GM23248 (cell line): Measurements from ENCODE around the gene SEC23IP. TPM values are rescaled to one million over a fixed set of nuclear protein-coding genes. Genes with fewer than 3 reads are reported as not detected.

Source experiments
- DNase-seq: peaks from one replicate; pipeline ENCODE4 v3.0.0-alpha.2; 2015
- H2AFZ ChIP-seq: fragments of 200-600 bp; sonication (generic); 2 replicates; pipeline ENCODE4 v1.6.1; 2016; ENCODE audit warnings: antibody characterized with exemption
- H3F3A ChIP-seq: fragments of 200-600 bp; sonication (generic); 2 replicates; pipeline ENCODE4 v1.6.1; 2016; ENCODE audit warnings: mild to moderate bottlenecking, antibody characterized with exemption, mixed run types; ENCODE audit not compliant: insufficient read depth
- H3K27ac ChIP-seq: fragments of 200-600 bp; sonication (generic); 2 replicates; pipeline ENCODE4 v1.5.1; 2016; ENCODE audit warnings: mild to moderate bottlenecking
- H3K27me3 ChIP-seq: fragments of 200-600 bp; sonication (generic); replicated peaks from 2 replicates; pipeline ENCODE4 v1.6.1; 2016; ENCODE audit warnings: mild to moderate bottlenecking; ENCODE audit not compliant: insufficient read depth
- H3K36me3 ChIP-seq: fragments of 200-600 bp; sonication (generic); 2 replicates; pipeline ENCODE4 v1.6.1; 2016; ENCODE audit warnings: low read depth, mild to moderate bottlenecking
- H3K4me1 ChIP-seq: fragments of 200-600 bp; sonication (generic); 2 replicates; pipeline ENCODE4 v1.6.1; 2016; ENCODE audit warnings: mild to moderate bottlenecking; ENCODE audit not compliant: insufficient read depth
- H3K4me2 ChIP-seq: fragments of 200-600 bp; sonication (generic); one replicate; pipeline ENCODE4 v1.6.1; 2016; ENCODE audit warnings: mild to moderate bottlenecking; ENCODE audit not compliant: unreplicated experiment
- H3K4me3 ChIP-seq: fragments of 200-600 bp; sonication (generic); 2 replicates; pipeline ENCODE4 v1.5.1; 2016; ENCODE audit warnings: mild to moderate bottlenecking
- H3K79me2 ChIP-seq: fragments of 200-600 bp; sonication (generic); 2 replicates; pipeline ENCODE4 v1.6.1; 2016; ENCODE audit warnings: mild to moderate bottlenecking; ENCODE audit not compliant: insufficient read depth
- H3K9ac ChIP-seq: fragments of 200-600 bp; sonication (generic); 2 replicates; pipeline ENCODE4 v1.6.1; 2016; ENCODE audit warnings: mild to moderate bottlenecking
- H3K9me2 ChIP-seq: fragments of 200-600 bp; sonication (generic); 2 replicates; pipeline ENCODE4 v1.6.1; 2016; ENCODE audit warnings: mixed run types, mild to moderate bottlenecking, moderate library complexity; ENCODE audit not compliant: insufficient read depth
- H3K9me3 ChIP-seq: fragments of 200-600 bp; sonication (generic); one replicate; pipeline ENCODE4 v1.6.1; 2017; ENCODE audit warnings: low read depth
- H4K20me1 ChIP-seq: fragments of 200-600 bp; sonication (generic); 2 replicates; pipeline ENCODE4 v1.6.0; 2016; ENCODE audit not compliant: insufficient read depth
- EZH2 ChIP-seq: fragments of 200-600 bp; sonication (generic); IDR thresholded peaks from 2 replicates; pipeline ENCODE4 v1.6.1; 2018; ENCODE audit warnings: antibody characterized with exemption, mild to moderate bottlenecking; ENCODE audit not compliant: insufficient read depth, poor library complexity, severe bottlenecking
- EZH2phosphoT487 ChIP-seq: fragments of 200-600 bp; sonication (generic); IDR thresholded peaks from 2 replicates; pipeline ENCODE4 v1.6.1; 2018; ENCODE audit warnings: antibody characterized with exemption, moderate library complexity, mild to moderate bottlenecking, low read depth; ENCODE audit not compliant: insufficient read depth
- WGBS, 2 experiments: methylation state at CpG; one replicate each; pipeline ENCODE4 v1.1.6; 2015 to 2017; ENCODE audit warnings: low lambda C conversion rate in 2 of 2, low coverage in 1 of 2; ENCODE audit errors: missing lambda C conversion rate in 2 of 2; 5-methylcytosine and 5-hydroxymethylcytosine counted together
- in situ Hi-C: fragments of 300-500 bp; cut with MboI; formaldehyde crosslinking; loops from 2 replicates; pipeline ENCODE4 v1.15.0; 2020
- polyA plus RNA-seq: library from polyadenylated mRNA; unstranded; fragments of >200 nt; fragmentation: Nextera tagmentation; extraction: Ambion mirVana; gene quantifications from 2 replicates; pipeline ENCODE4 v1.2.1, GENCODE V29; 2016
- total RNA-seq: library from RNA; depleted of rRNA; stranded (reverse); fragments of >200 nt; shearing (Covaris generic); gene quantifications from 2 replicates; pipeline ENCODE4 v1.2.3, GENCODE V29; 2014

Gene SEC23IP
- total and polyA plus RNA-seq, 2 experiments from 2014 or later: 23.6 to 55.0 TPM

DNA sequence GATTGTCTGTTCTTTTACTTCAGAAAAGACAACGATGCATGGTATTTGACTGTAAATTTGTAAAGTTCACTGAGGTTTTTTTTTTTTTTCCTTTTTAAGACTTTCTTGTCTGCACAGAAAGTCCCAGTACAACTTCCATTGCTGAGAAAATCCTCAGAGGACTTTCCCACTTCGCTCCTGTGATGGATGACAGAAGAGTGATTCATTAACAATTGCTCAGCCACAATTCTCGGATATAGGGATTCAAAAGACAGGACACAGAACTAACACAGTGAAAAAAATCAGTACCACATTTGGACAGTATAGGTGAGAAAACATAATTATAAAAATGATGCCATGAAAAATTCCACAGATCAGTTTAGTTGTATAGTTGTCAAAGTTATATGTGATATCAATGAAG, 48.0 kb downstream of the SEC23IP start:
- in situ Hi-C loops: no loop called here
- Histone ChIP-seq H3K4me1 (no peaks in the 10 kb centered on the region), H3K9ac (no peak overlapping the region), H4K20me1 (no peaks in the 10 kb centered on the region), H3K27ac (no peak overlapping the region), H3K4me2 (no peak overlapping the region), H3K9me3 (no peaks in the 10 kb centered on the region), H3K27me3 (no peaks in the 10 kb centered on the region), H3F3A (no peaks in the 10 kb centered on the region), H3K4me3 (no peak overlapping the region), H3K79me2 (peaks cover 4% of the 10 kb centered on the region; the same call in 1 of the 2 replicates), H2AFZ (no peak overlapping the region), H3K36me3 (peaks cover 36% of the 10 kb centered on the region), H3K9me2 (no peaks in the 10 kb centered on the region)
- 52 to 58% methylated on average over 3 of the region's 3 CpGs for WGBS, 2 experiments
- DNase-seq: peak; percentile 23
- no peak for TF ChIP-seq EZH2
- no peak for TF ChIP-seq EZH2phosphoT487

DNA sequence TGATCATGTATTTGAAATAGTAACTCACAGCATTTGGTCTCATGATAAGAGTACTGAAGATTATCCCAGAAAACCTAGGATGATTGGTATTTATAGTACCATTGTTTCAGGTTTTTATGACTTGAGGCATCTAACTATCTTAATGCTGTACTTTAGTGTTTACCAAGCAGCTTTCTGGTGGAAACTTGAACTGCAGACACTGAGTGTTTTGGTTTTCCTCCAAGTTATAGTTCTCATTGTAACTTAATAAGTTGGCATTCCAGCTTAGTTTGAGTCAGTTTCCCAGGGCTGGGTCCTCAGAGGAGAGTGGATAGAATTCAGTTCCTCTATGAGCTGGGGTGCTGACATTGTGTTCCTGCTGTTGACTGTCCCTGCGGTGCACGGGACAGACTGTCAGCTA, 50.4 kb downstream of the SEC23IP start:
- Histone ChIP-seq H3K4me3 (no peak overlapping the region), H3K9ac (no peak overlapping the region), H2AFZ (no peak overlapping the region), H3K9me3 (no peaks in the 10 kb centered on the region), H3K36me3 (peaks cover 26% of the 10 kb centered on the region), H4K20me1 (no peaks in the 10 kb centered on the region), H3K79me2 (0 out of 2 replicates have a peak, but pooled peaks cover under 1% of the 10 kb centered on the region), H3K27ac (no peak overlapping the region), H3K4me1 (no peaks in the 10 kb centered on the region), H3F3A (no peaks in the 10 kb centered on the region), H3K27me3 (no peaks in the 10 kb centered on the region), H3K9me2 (no peaks in the 10 kb centered on the region), H3K4me2 (no peak overlapping the region)
- in situ Hi-C loops: no loop called here
- WGBS, 2 experiments: 97 to 100% methylated on average over 2 of the region's 2 CpGs
- no peak for TF ChIP-seq EZH2
- TF ChIP-seq EZH2phosphoT487: no peak
- peak; percentile 22 for DNase-seq

DNA sequence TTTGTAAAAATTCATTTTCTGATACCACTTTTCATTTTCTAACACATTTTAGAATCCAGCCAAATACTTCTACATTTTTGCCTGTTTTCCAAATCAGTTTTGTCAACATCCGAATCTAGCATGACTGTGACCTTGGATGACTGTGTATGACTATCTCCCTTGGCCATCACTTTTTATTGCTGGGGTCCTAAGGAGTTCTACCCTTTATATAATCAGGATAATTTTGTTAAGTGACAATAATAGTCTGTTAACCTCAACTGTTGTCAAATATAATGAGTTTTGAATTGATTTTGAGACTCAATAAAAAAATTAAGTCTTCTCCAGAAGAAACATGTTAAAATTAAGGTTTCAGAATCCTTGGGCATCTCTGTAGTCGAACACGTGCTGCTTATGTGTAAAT, 53.3 kb downstream of the SEC23IP start:
- no peaks in the 10 kb centered on the region for H3K27me3 ChIP-seq
- TF ChIP-seq EZH2phosphoT487 (no peak), EZH2 (no peak)
- no peaks in the 10 kb centered on the region for H4K20me1 ChIP-seq
- in situ Hi-C loops: no loop called here
- no peak overlapping the region for H3K4me2 ChIP-seq
- H3K36me3 ChIP-seq: peaks cover 20% of the 10 kb centered on the region
- H3K9me2 ChIP-seq: no peaks in the 10 kb centered on the region
- no peak overlapping the region for H2AFZ ChIP-seq
- 20% methylated on average over 3 of the region's 3 CpGs for WGBS, 2 experiments
- H3K9ac ChIP-seq: no peak overlapping the region
- no peak for DNase-seq
- 0 out of 2 replicates have a peak, but pooled peaks cover 6% of the 10 kb centered on the region for H3F3A ChIP-seq
- H3K4me3 ChIP-seq: no peak overlapping the region
- no peaks in the 10 kb centered on the region for H3K4me1 ChIP-seq
- H3K27ac ChIP-seq: no peak overlapping the region
- H3K9me3 ChIP-seq: no peaks in the 10 kb centered on the region
- H3K79me2 ChIP-seq: no peaks in the 10 kb centered on the region

DNA sequence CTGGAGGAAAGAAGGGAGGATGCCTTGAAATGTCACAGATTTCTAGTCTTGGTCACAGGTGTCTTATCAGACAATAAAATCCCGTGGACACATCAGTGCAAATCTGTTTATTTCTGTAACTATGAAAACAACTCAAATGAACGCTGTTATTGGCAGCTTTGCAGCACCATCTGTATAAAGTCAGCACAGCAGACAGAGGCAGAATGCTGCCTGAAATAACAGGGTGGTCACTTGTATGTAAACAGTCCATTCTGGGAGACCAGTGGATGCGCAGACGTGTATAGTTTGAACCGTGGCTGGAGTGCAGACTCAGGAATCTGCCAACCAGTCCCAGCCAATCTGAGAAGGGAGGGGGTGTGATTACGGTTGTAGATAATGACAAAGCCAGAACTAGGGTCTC, 54.8 kb downstream of the SEC23IP start:
- Histone ChIP-seq H3K9ac (no peak overlapping the region), H2AFZ (no peak overlapping the region), H3K27ac (no peak overlapping the region), H3K27me3 (no peaks in the 10 kb centered on the region), H3K36me3 (peaks cover 6% of the 10 kb centered on the region; the same call in 1 of the 2 replicates), H3F3A (0 out of 2 replicates have a peak, but pooled peaks cover 10% of the 10 kb centered on the region), H3K4me1 (no peaks in the 10 kb centered on the region), H4K20me1 (no peaks in the 10 kb centered on the region), H3K79me2 (no peaks in the 10 kb centered on the region), H3K9me2 (no peaks in the 10 kb centered on the region), H3K4me2 (no peak overlapping the region), H3K4me3 (no peak overlapping the region), H3K9me3 (no peaks in the 10 kb centered on the region)
- no peak for TF ChIP-seq EZH2
- TF ChIP-seq EZH2phosphoT487: no peak
- DNase-seq: peak; percentile 6
- 20 to 22% methylated on average over 6 of the region's 6 CpGs for WGBS, 2 experiments
- in situ Hi-C loops: no loop called here

DNA sequence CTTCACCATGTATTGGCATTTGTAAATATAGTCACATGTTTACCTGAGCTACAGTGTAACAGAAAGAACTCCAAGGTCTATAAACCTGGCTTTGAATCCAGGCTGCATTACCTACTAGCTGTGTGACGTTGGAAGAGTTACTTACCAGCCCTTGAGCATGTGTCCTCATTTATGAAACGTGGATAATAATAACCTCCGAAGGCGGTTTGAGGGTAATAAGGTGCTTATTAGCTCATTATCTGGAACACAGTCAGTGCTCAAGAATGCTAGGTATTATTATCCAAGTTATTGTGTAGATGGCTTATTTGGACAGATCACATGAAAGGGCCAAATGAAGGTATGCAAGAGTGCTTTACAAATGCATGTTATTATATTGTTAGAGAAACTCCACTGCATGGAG, 64.9 kb downstream of the SEC23IP start:
- Histone ChIP-seq H3K4me1 (no peaks in the 10 kb centered on the region), H3K9me3 (no peaks in the 10 kb centered on the region), H3K9me2 (no peaks in the 10 kb centered on the region), H3K36me3 (no peaks in the 10 kb centered on the region), H3K4me2 (no peak overlapping the region), H3F3A (no peaks in the 10 kb centered on the region), H3K79me2 (no peaks in the 10 kb centered on the region), H3K9ac (no peak overlapping the region), H3K4me3 (no peak overlapping the region), H3K27ac (no peak overlapping the region), H2AFZ (no peak overlapping the region), H4K20me1 (no peaks in the 10 kb centered on the region), H3K27me3 (no peaks in the 10 kb centered on the region)
- no peak for DNase-seq
- no peak for TF ChIP-seq EZH2
- no peak for TF ChIP-seq EZH2phosphoT487
- WGBS, 2 experiments: 64 to 71% methylated on average over 4 of the region's 4 CpGs
- in situ Hi-C loops: no loop called here
